Neural progenitor cell (in vitro differentiated cells): ENCODE results near the gene LDHD.

Source experiments
- CTCF ChIP-seq: fragments of 200-600 bp; sonication (generic); IDR thresholded peaks from 2 replicates; pipeline ENCODE4 v1.5.1; 2017; ENCODE audit warnings: antibody characterized with exemption, mild to moderate bottlenecking
- EZH2 ChIP-seq: fragments of 200-600 bp; sonication (generic); IDR thresholded peaks from 2 replicates; pipeline ENCODE4 v1.6.1; 2017; ENCODE audit warnings: antibody characterized with exemption, mild to moderate bottlenecking, moderate library complexity

- TF ChIP-seq EZH2 (no peak), CTCF (no peak)
Observed at GRCh38 chr16:75088934-75089333, 27.6 kb downstream of the LDHD start.
